K562 (cell line): ENCODE measurements around the gene DLGAP1. TPM values are rescaled to one million over a fixed set of nuclear protein-coding genes. Genes with fewer than 3 reads are reported as not detected.
A peak's percentile ranks its signal among the peaks of the same experiment; 100 is the strongest.

Experiments used
- ATAC-seq: fragments of 200-7000 bp; cut with Tn5 transposase; 3 replicates; pipeline ENCODE4 v1.9.1; 2020; ENCODE audit warnings: moderate library complexity
- BruUV-seq: library from RNA; stranded (reverse); fragments of 400-500 nt; replicated peaks from 2 replicates; lab custom pipeline; 2021; lab: Mats Ljungman, UMichigan
- CTCF ChIA-PET: fragments of 300-600 bp; formaldehyde crosslinking; extraction: SDS; loops from one replicate; lab custom pipeline; 2021; ENCODE audit warnings: low intra/inter-chr PET ratio; lab: Yijun Ruan, JAX
- POLR2A ChIA-PET: fragments of 300-600, 350-650 bp; sonication (Branson Sonifier 250); formaldehyde crosslinking; extraction: SDS; loops from one replicate; lab custom pipeline; 2021; ENCODE audit warnings: antibody characterized with exemption, inconsistent platforms; lab: Yijun Ruan, JAX
- DNase-seq, 4 experiments: peaks; one replicate each; pipeline versions ENCODE4 v3.0.0 to v3.0.0-alpha.2; 2011 to 2018; ENCODE audit warnings: low spot score in 3 of 4, mixed read lengths in 3 of 4; ENCODE audit errors: extremely low read depth in 1 of 4
- FAIRE-seq: peaks from 2 replicates; lab custom pipeline; 2011; peaks lifted over from hg19 to GRCh38; lab: Jason Lieb, UNC
- H2AFZ ChIP-seq: 2 replicates; pipeline ENCODE4 v1.6.0; 2011; ENCODE audit warnings: low read depth, low read length, control low read depth, inconsistent platforms
- H3K27ac ChIP-seq: fragments of 200-600 bp; 3 replicates; pipeline ENCODE4 v1.8.0; 2011; ENCODE audit warnings: low read depth, mild to moderate bottlenecking, control low read depth, inconsistent platforms, low read length, moderate library complexity, mixed read lengths; ENCODE audit errors: extremely low read depth
- H3K27me3 ChIP-seq, 2 experiments: fragments of 300-600 bp in 1 of 2; 2 replicates in 1 of 2; 3 replicates in 1 of 2; pipeline versions ENCODE4 v1.6.0 to v1.8.0; 2011; ENCODE audit warnings: inconsistent platforms in 2 of 2, low read length in 2 of 2, mild to moderate bottlenecking in 1 of 2, mixed read lengths in 1 of 2, moderate library complexity in 1 of 2; ENCODE audit not compliant: control insufficient read depth in 2 of 2, insufficient read depth in 2 of 2
- H3K36me3 ChIP-seq: fragments of 300-600 bp; 3 replicates; pipeline ENCODE4 v1.8.0; 2011; ENCODE audit warnings: mild to moderate bottlenecking, low read length, inconsistent platforms; ENCODE audit not compliant: control insufficient read depth, insufficient read depth
- H3K4me1 ChIP-seq, 2 experiments: fragments of 200-600 bp in 1 of 2; replicated peaks in 1 of 2; 2 replicates in 1 of 2; 3 replicates in 1 of 2; pipeline versions ENCODE4 v1.5.1 to v1.8.0; 2011; ENCODE audit warnings: inconsistent platforms in 2 of 2, low read length in 2 of 2, mild to moderate bottlenecking in 1 of 2, mixed read lengths in 1 of 2, moderate library complexity in 1 of 2; ENCODE audit not compliant: control insufficient read depth in 2 of 2, insufficient read depth in 2 of 2
- H3K4me2 ChIP-seq: 2 replicates; pipeline ENCODE4 v1.6.1; 2011; ENCODE audit warnings: low read length, control low read depth, inconsistent platforms, mixed read lengths; ENCODE audit not compliant: insufficient read depth
- H3K4me3 ChIP-seq: fragments of 200-600 bp; sonication (generic), shearing (Covaris generic); 2 replicates; pipeline ENCODE4 v1.5.1; 2016; ENCODE audit warnings: control low read depth, inconsistent platforms
- H3K79me2 ChIP-seq: fragments of 200-600 bp; 3 replicates; pipeline ENCODE4 v1.8.0; 2011; ENCODE audit warnings: low read length, inconsistent platforms; ENCODE audit not compliant: control insufficient read depth, insufficient read depth
- H3K9ac ChIP-seq, 2 experiments: 2 replicates each; pipeline versions ENCODE4 v1.6.0 to v1.6.1; 2011; ENCODE audit warnings: low read depth in 2 of 2, low read length in 2 of 2, control low read depth in 1 of 2, inconsistent platforms in 1 of 2, mild to moderate bottlenecking in 1 of 2, mixed read lengths in 1 of 2; ENCODE audit not compliant: insufficient read depth in 1 of 2
- H3K9me1 ChIP-seq: one replicate; pipeline ENCODE4 v1.6.0; 2011; ENCODE audit warnings: inconsistent platforms, mild to moderate bottlenecking, low read length, moderate library complexity; ENCODE audit not compliant: control insufficient read depth, insufficient read depth
- H3K9me3 ChIP-seq: replicated peaks from 2 replicates; pipeline ENCODE4 v1.5.1; 2011; ENCODE audit warnings: low read depth, low read length, inconsistent platforms; ENCODE audit not compliant: control insufficient read depth, insufficient read depth
- H4K20me1 ChIP-seq: replicated peaks from 2 replicates; pipeline ENCODE4 v1.6.1; 2011; ENCODE audit warnings: low read length, inconsistent platforms, mixed read lengths; ENCODE audit not compliant: control insufficient read depth, insufficient read depth
- CREB3 ChIP-seq: fragments of 450-650 bp; conservative IDR thresholded peaks from 2 replicates; pipeline ENCODE4 v1.6.1; 2016; ENCODE audit warnings: missing genetic modification characterization, low read depth, mild to moderate bottlenecking, missing compliant biosample characterization, moderate library complexity
- CREBBP ChIP-seq: IDR thresholded peaks from one replicate; pipeline ENCODE4 v1.6.1; 2012; ENCODE audit warnings: low read depth, mild to moderate bottlenecking, control low read depth, inconsistent platforms, low read length
- ELF4 ChIP-seq: fragments of 450-650 bp; formaldehyde crosslinking; IDR thresholded peaks from 2 replicates; pipeline ENCODE4 v1.4.0; 2022; ENCODE audit warnings: missing genetic modification characterization
- EP300 ChIP-seq: IDR thresholded peaks from 2 replicates; pipeline ENCODE4 v1.6.1; 2012; ENCODE audit warnings: low read length, improper control_type of control experiment
- FOXJ2 ChIP-seq: fragments of 200-800 bp; sonication (Bioruptor generic); IDR thresholded peaks from 2 replicates; pipeline ENCODE4 v1.6.1; 2016; ENCODE audit warnings: missing genetic modification characterization, missing compliant biosample characterization
- GABPB1 ChIP-seq: sonication (generic); formaldehyde crosslinking; IDR thresholded peaks from 2 replicates; pipeline ENCODE4 v1.8.0; 2022; ENCODE audit warnings: mild to moderate bottlenecking, missing genetic modification reagents
- MLLT1 ChIP-seq, 2 experiments: fragments of 450-650 bp; IDR thresholded peaks; 2 replicates each; pipeline ENCODE4 v1.6.1; 2016
- SMAD4 ChIP-seq: fragments of 250-450 bp; sonication (Bioruptor Pico); conservative IDR thresholded peaks from 2 replicates; pipeline ENCODE4 v1.8.0; 2021; ENCODE audit warnings: inconsistent platforms, mild to moderate bottlenecking, moderate library complexity
- SRSF3 ChIP-seq: fragments of 200-400 bp; formaldehyde crosslinking; IDR thresholded peaks from 2 replicates; pipeline ENCODE4 v1.6.1; 2016; ENCODE audit warnings: mild to moderate bottlenecking, low read length, moderate library complexity; ENCODE audit not compliant: insufficient read depth
- THRAP3 ChIP-seq: fragments of 450-650 bp; IDR thresholded peaks from 2 replicates; pipeline ENCODE4 v1.6.1; 2016; ENCODE audit warnings: mild to moderate bottlenecking, inconsistent platforms, borderline replicate concordance
- TRIM28 ChIP-seq: fragments of 450-650 bp; IDR thresholded peaks from 2 replicates; pipeline ENCODE4 v1.6.1; 2017
- ZMIZ1 ChIP-seq, 2 experiments: fragments of 150-350 bp in 1 of 2; IDR thresholded peaks; 2 replicates each; pipeline ENCODE4 v1.6.1; 2012 to 2016; ENCODE audit warnings: low read depth in 2 of 2, low read length in 2 of 2, mild to moderate bottlenecking in 1 of 2, moderate library complexity in 1 of 2
- ZNF174 ChIP-seq: fragments of 250-450 bp; sonication (Bioruptor Pico); IDR thresholded peaks from 2 replicates; pipeline ENCODE4 v1.4.0; 2020; ENCODE audit warnings: mild to moderate bottlenecking
- ZNF263 ChIP-seq: sonication (generic); formaldehyde crosslinking; IDR thresholded peaks from 2 replicates; pipeline ENCODE4 v1.8.0; 2022; ENCODE audit warnings: mild to moderate bottlenecking, missing genetic modification reagents, borderline replicate concordance
- ZNF584 ChIP-seq: fragments of 200-800 bp; sonication (Bioruptor generic); IDR thresholded peaks from 2 replicates; pipeline ENCODE4 v1.6.1; 2016; ENCODE audit warnings: low read depth, mild to moderate bottlenecking, missing genetic modification characterization, missing compliant biosample characterization
- ZNF764 ChIP-seq: fragments of 250-450 bp; sonication (Bioruptor Pico); IDR thresholded peaks from 2 replicates; pipeline ENCODE4 v1.4.0; 2020; ENCODE audit warnings: low read depth, mild to moderate bottlenecking, moderate library complexity
- WGBS: fragments of 100-300 bp; shearing (Covaris generic); methylation state at CpG from one replicate; pipeline ENCODE4 v1.1.6; 2016; ENCODE audit warnings: low coverage, mixed read lengths; ENCODE audit not compliant: insufficient coverage; ENCODE audit errors: missing lambda C conversion rate; 5-methylcytosine and 5-hydroxymethylcytosine counted together
- in situ Hi-C: fragments of 300-500 bp; cut with MboI; formaldehyde crosslinking; loops from 4 replicates; pipeline ENCODE4 v1.15.0; 2018; ENCODE audit warnings: inconsistent platforms, mixed read lengths
- intact Hi-C: fragments of 100-400 bp; cut with micrococcal nuclease; formaldehyde crosslinking; loops from 2 replicates; pipeline ENCODE4 v1.14.2; 2022
- polyA plus RNA-seq, 8 experiments: library from polyadenylated mRNA; depleted of rRNA in 4 of 8; stranded (reverse) in 5 of 8; unstranded in 3 of 8; fragments of >200 nt; fragmentation: Nextera tagmentation in 2 of 8; fragmentation: Illumina TruSeq in 1 of 8; extraction: Ambion mirVana in 2 of 8; extraction: Trizol in 1 of 8; gene quantifications; 2 replicates each; pipeline versions ENCODE4 v1.2.1 to v1.2.3, GENCODE V29; 2011 to 2014; ENCODE audit warnings: inconsistent platforms in 1 of 8, missing spikeins in 1 of 8
- total RNA-seq, 7 experiments: library from RNA; depleted of rRNA in 6 of 7; stranded (reverse); fragments of >200 nt in 6 of 7; fragmentation: Illumina TruSeq in 2 of 7; extraction: Trizol in 2 of 7; gene quantifications; 2 replicates each; pipeline versions ENCODE4 v1.2.1 to v1.2.3, GENCODE V29; 2011 to 2021; ENCODE audit warnings: low replicate concordance in 1 of 7

DLGAP1 gene
- total and polyA plus RNA-seq, 9 of the 15 experiments (the other 6 are each of a cell fraction or from before 2014, with no cell fraction given): 0.04 to 0.22 (median 0.08) TPM

- Histone ChIP-seq H4K20me1 (no peaks in the 10 kb centered on the region), H3K4me1 (peaks cover 27 to 50% of the 10 kb centered on the region in 2 experiments), H3K27me3 (no peaks in the 10 kb centered on the region), H3K79me2 (no peaks in the 10 kb centered on the region), H3K9ac (peak overlapping the region in 1 of 2 experiments; percentile 69; a peak in 2 of 4 replicates), H3K27ac (peak overlapping the region; percentile 73), H2AFZ (peak overlapping the region; percentile 89), H3K9me1 (no peaks in the 10 kb centered on the region), H3K36me3 (no peaks in the 10 kb centered on the region), H3K4me3 (no peak overlapping the region), H3K9me3 (0 out of 2 replicates have a peak, but pooled peaks cover 14% of the 10 kb centered on the region), H3K4me2 (peak overlapping the region; percentile 33)
- no TSS peak for BruUV-seq
- ATAC-seq (peak; percentile 74), DNase-seq (peak; percentile 49 to 86 (median 55)), FAIRE-seq (peak; percentile 29)
- intact Hi-C loops: loop anchor here (1.0 to 5.0 kb wide), 4 partner anchors 11 to 402 kb away; partner anchors contain the start of gene MYL12B
- in situ Hi-C loops: loop anchor here (5.0 kb wide), 2 partner anchors 212 to 382 kb away; partner anchors contain the start of gene TGIF1
- CTCF ChIA-PET: interaction anchor here (2.5 to 4.6 kb wide), 2 partner anchors 70 to 383 kb away, joined by 16 to 83 read pairs; no protein-coding TSS in a partner anchor
- WGBS: 10% methylated on average over 6 of the region's 6 CpGs
- POLR2A ChIA-PET: interaction anchor here (0.9 to 9.1 kb wide), 13 partner anchors 9 to 403 kb away, joined by 3 to 109 read pairs (median 19); partner anchors contain the start of gene MYL12B
- no peak for TF ChIP-seq CREBBP
- TF ChIP-seq FOXJ2 (tag): peak; percentile 76; the same call in 1 of the 2 replicates
- TF ChIP-seq ZNF584 (CRISPR knock-in tag): peak; percentile 80
- no peak for TF ChIP-seq ZNF263 (CRISPR knock-in tag)
- TF ChIP-seq SRSF3: no peak
- TF ChIP-seq GABPB1 (CRISPR knock-in tag): no peak
- TF ChIP-seq MLLT1 (IDR thresholded peaks at IDR 0.05): peak in 1 of 2 experiments; percentile 80; a peak in 2 of 4 replicates
- no peak for TF ChIP-seq THRAP3
- no peak for TF ChIP-seq ZNF174 (CRISPR knock-in tag)
- no peak for TF ChIP-seq ZNF764
- peak in 1 of 2 experiments; percentile 53; a peak in 2 of 4 replicates for TF ChIP-seq ZMIZ1 (IDR thresholded peaks at IDR 0.05; ENCODE audit: low read depth in 2 of 2, low read length in 2 of 2)
- TF ChIP-seq CREB3 (tag): peak; percentile 74
- peak; percentile 60 for TF ChIP-seq EP300
- TF ChIP-seq SMAD4: peak; percentile 80
- peak; percentile 80; the same call in 1 of the 2 replicates for TF ChIP-seq TRIM28
- peak; percentile 66; the same call in 1 of the 2 replicates for TF ChIP-seq ELF4 (CRISPR knock-in tag)
Measured at GRCh38 chr18:3664563-3665178, 790.4 kb downstream of the DLGAP1 start.
